Measurements from ENCODE around the gene CPZ. TPM values are rescaled to one million over a fixed set of nuclear protein-coding genes. Genes with fewer than 3 reads are reported as not detected.

Gene CPZ
- total RNA-seq, 6 experiments from 2014 or later, result 1.9 to 3.5 (median 2.5) TPM

GRCh38 chr4:8589823-8590545 is 2.6 kb upstream of the CPZ start:
- Mint-ChIP-seq H3K27me3 (ENCODE audit: insufficient read depth) (peaks cover 59% of the 10 kb centered on the region), H3K9me3 (no peaks in the 10 kb centered on the region), H3K27ac (no peak overlapping the region), H3K4me1 (ENCODE audit: low read depth) (peaks cover 17% of the 10 kb centered on the region), H3K4me3 (no peak overlapping the region), H3K36me3 (ENCODE audit: low read depth) (no peaks in the 10 kb centered on the region)
- DNase-seq, result no peak
- TF ChIP-seq CTCF (IDR thresholded peaks at IDR 0.05), result no peak

DNA sequence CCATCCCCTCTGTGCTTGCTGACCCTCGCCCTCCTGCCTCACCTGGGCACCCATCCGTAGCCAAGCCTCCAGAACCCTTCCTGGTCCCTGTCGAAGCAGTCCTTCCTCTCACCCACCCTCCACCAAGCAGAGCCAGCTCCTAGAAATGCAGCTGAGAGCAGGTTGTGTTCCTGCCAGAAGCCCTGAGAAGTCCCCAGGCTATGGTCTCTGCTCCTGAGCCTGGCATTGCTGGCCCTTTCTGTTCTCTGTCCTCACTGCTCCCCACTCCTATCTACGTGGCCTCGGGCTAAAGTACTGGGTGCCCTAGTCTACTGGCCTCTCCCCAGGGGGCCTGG is 2.1 kb upstream of the CPZ start:
- Mint-ChIP-seq H3K4me3 (no peak overlapping the region), H3K4me1 (ENCODE audit: low read depth) (peaks cover 17% of the 10 kb centered on the region), H3K9me3 (no peaks in the 10 kb centered on the region), H3K27ac (no peak overlapping the region), H3K36me3 (ENCODE audit: low read depth) (no peaks in the 10 kb centered on the region), H3K27me3 (ENCODE audit: insufficient read depth) (peaks cover 56% of the 10 kb centered on the region)
- no peak for TF ChIP-seq CTCF (IDR thresholded peaks at IDR 0.05)
- no peak for DNase-seq

DNA sequence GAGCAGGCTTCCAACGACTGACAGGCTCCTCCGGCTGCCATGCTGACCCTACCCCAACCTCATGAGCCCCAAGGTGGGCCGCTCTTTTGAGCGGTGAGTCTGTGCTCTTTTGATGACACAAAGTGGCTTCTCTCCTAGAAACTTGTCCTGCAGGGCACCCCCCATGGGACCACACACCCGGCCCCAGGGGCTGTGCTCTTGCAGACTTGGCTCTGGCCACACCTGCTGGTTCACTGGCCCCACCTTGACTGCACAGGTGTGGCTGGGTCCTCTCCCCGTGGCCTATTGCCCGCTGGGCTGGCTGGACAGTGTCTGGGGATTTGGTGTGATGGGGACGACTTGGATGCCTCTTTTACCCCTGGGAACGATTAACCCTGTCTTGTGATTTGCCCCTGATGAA is 1.5 kb upstream of the CPZ start:
- H3K4me1 Mint-ChIP-seq (ENCODE audit: low read depth), result peaks cover 17% of the 10 kb centered on the region
- no peaks in the 10 kb centered on the region for H3K36me3 Mint-ChIP-seq (ENCODE audit: low read depth)
- TF ChIP-seq CTCF (IDR thresholded peaks at IDR 0.05), result no peak
- DNase-seq, result no peak
- H3K27me3 Mint-ChIP-seq (ENCODE audit: insufficient read depth), result peaks cover 56% of the 10 kb centered on the region
- no peak overlapping the region for H3K4me3 Mint-ChIP-seq
- H3K27ac Mint-ChIP-seq, result no peak overlapping the region
- no peaks in the 10 kb centered on the region for H3K9me3 Mint-ChIP-seq

GRCh38 chr4:8591626-8592365 is 769 bp upstream of the CPZ start:
- DNase-seq, result no peak
- peaks cover 52% of the 10 kb centered on the region for H3K27me3 Mint-ChIP-seq (ENCODE audit: insufficient read depth)
- no peak for TF ChIP-seq CTCF (IDR thresholded peaks at IDR 0.05)
- no peak overlapping the region for H3K4me3 Mint-ChIP-seq
- H3K4me1 Mint-ChIP-seq (ENCODE audit: low read depth), result peaks cover 17% of the 10 kb centered on the region
- H3K36me3 Mint-ChIP-seq (ENCODE audit: low read depth), result no peaks in the 10 kb centered on the region
- no peaks in the 10 kb centered on the region for H3K9me3 Mint-ChIP-seq
- no peak overlapping the region for H3K27ac Mint-ChIP-seq

DNA sequence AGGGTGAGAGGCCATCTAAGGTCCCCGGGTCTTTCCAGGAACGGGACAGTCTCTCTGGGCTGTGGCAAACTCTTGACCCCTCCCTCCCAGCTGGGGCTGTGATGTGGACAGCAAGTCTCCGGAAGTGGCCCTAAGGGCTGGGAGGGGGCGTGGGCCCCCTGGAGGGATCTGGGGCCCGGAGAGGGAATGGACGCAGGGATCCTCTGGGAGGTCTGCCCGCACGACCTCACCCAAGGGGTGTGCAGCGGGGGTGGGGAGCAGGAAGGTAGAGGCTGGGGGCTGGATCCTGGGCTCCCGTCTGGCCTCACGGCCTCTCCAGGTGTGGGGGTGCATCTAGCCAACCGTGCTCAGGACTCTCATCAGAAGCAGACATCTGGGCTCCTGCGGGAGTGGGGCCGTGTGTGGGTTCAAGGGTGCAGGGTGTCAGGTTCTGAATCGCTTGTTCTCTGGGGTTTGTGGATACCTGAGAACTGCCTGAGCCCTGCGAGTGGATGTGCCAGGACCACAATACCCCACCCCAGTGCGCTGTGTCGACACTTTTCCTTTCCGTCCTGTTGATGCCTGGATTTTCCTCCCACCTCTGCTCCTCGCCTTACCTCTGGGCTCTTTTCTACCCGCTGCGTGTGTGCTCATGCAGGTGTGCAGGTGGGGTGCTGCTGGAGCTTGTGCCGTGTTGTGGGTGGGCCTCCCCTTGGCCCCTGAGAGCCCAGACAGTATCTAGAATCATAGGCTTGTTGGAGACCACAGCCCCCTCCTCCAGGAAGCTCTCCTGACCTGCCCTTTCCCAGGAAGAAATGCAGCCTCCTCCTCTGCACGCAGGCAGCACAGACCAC is 915 bp downstream of the CPZ start:
- TF ChIP-seq CTCF (IDR thresholded peaks at IDR 0.05), result no peak
- Mint-ChIP-seq H3K27me3 (ENCODE audit: insufficient read depth) (peaks cover 48% of the 10 kb centered on the region), H3K27ac (no peak overlapping the region), H3K4me3 (peak overlapping the region; percentile 49; the same call in 1 of the 2 replicates), H3K9me3 (no peaks in the 10 kb centered on the region), H3K36me3 (ENCODE audit: low read depth) (no peaks in the 10 kb centered on the region), H3K4me1 (ENCODE audit: low read depth) (peaks cover 17% of the 10 kb centered on the region)
- no peak for DNase-seq
